ENCODE measurements around the gene TMEM255B.
"Not testable (repeated sequence)": the region's sequence is repeated elsewhere in the genome, so short reads cannot be mapped to it uniquely, and the experiment has no call there.

Gene TMEM255B

GRCh38 chr13:113827021-113827420 lies 68.0 kb downstream of the TMEM255B start:
- no peak for TF ChIP-seq CTCF (conservative IDR thresholded peaks at IDR 0.05)
- no peak for TF ChIP-seq ZFX (IDR thresholded peaks at IDR 0.05)
- no peak overlapping the region for H3K27ac ChIP-seq

- TF ChIP-seq ZFX (IDR thresholded peaks at IDR 0.05): no peak
- TF ChIP-seq CTCF (conservative IDR thresholded peaks at IDR 0.05): no peak
- no peak overlapping the region for H3K27ac ChIP-seq
Measured at GRCh38 chr13:113828282-113828825, 69.3 kb downstream of the TMEM255B start.

DNA sequence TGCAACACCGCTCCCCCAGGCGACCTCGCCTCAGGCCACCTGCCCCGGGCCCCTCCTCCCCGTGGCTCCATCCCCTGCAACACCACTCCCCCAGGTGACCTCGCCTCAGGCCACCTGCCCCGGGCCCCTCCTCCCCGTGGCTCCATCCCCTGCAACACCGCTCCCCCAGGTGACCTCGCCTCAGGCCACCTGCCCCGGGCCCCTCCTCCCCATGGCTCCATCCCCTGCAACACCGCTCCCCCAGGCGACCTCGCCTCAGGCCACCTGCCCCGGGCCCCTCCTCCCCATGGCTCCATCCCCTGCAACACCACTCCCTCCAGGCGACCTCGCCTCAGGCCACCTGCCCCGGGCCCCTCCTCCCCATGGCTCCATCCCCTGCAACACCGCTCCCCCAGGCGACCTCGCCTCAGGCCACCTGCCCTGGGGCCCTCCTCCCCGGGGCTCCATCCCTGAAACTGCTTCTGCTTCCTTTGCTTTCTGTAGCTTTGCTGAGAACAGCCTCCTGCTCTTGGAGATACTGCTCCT lies 71.5 kb downstream of the TMEM255B start:
- H3K27ac ChIP-seq: not testable (repeated sequence)

DNA sequence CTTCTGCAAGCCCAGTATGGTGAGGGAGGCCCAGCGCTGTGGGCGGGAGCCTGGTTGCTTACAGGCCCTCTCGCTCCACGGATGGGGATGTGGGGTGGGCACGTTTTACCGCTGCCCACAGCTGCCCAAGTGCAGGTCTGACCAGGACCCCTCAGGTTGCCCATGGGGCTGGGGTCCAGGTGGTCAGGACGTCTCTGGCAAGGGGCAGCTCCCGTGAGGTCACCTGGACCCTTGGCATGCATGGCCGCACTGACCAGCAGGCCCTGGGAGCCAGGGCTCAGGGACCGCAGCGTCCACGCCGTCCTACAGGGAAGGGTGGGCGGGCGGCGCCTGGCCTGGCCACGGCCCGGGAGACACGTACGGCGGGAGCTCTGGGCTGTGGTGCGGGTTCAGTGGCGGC lies 72.0 kb downstream of the TMEM255B start:
- TF ChIP-seq CTCF (conservative IDR thresholded peaks at IDR 0.05) (no peak), ZFX (IDR thresholded peaks at IDR 0.05) (no peak)
- no peak overlapping the region; the same call in 1 of the 2 replicates for H3K27ac ChIP-seq

GRCh38 chr13:113832205-113832604 lies 73.2 kb downstream of the TMEM255B start:
- no peak for TF ChIP-seq ZFX (IDR thresholded peaks at IDR 0.05)
- no peak for TF ChIP-seq CTCF (conservative IDR thresholded peaks at IDR 0.05)
- no peak overlapping the region for H3K27ac ChIP-seq

- no peak overlapping the region for H3K27ac ChIP-seq
- TF ChIP-seq ZFX (IDR thresholded peaks at IDR 0.05): no peak
- no peak for TF ChIP-seq CTCF (conservative IDR thresholded peaks at IDR 0.05)
Measured at GRCh38 chr13:113832631-113833030, 73.6 kb downstream of the TMEM255B start.

DNA sequence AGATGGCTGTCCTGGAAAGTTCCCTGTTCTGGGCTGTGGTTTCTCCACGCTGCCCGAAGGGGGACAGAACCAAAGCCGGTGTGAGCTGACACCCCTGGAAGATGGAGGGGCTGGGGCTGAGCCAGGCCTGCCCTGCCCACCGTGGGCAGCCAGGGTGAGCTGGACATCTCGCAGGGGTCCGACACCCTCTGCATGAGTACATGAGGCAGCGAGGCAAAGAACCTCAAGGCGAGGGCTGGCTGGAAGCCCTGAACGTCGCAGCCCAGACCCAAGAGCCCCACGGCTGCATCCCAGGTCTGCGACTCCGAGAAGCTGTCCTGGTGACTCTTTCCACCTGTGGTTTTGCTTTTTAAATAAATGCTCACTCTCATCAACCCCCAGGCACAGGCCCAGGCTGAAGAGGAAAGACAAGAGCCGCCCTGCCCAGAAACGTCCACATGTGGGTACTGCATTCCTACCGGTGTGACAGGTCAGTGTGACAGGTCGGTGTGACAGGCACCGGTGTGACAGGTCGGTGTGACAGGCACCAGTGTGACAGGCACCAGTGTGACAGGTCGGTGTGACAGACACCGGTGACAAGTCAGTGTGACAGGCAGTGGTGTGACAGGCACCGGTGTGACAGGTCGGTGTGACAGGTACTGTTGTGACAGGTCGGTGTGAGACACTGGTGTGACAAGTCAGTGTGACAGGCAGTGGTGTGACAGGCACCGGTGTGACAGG lies 74.2 kb downstream of the TMEM255B start:
- TF ChIP-seq ZFX (IDR thresholded peaks at IDR 0.05): no peak
- no peak for TF ChIP-seq CTCF (conservative IDR thresholded peaks at IDR 0.05)

DNA sequence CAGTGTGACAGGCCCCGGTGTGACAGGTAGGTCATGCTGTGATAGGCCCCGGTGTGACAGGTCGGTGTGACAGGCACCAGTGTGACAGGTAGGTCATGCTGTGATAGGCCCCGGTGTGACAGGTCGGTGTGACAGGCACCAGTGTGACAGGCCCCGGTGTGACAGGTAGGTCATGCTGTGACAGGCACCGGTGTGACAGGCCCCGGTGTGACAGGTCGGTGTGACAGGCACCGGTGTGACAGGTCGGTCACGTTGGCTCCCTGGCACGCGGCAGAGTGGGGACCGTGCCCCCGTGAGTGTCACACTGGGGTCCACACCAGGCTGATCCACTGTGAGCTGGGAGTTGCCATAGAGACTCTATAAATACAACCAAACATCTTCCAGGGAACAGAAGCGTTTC lies 75.0 kb downstream of the TMEM255B start:
- H3K27ac ChIP-seq: not testable (repeated sequence)

More for the DNA sequence above, 74.2 kb downstream of the TMEM255B start:
- H3K27ac ChIP-seq: no peak overlapping the region
